Heart left ventricle (tissue), 16 donors: ENCODE results near the gene FGD4. TPM values are rescaled to one million over a fixed set of nuclear protein-coding genes. Genes with fewer than 3 reads are reported as not detected.

Source experiments
- ATAC-seq, 4 donors: fragments of 200-7000 bp; cut with Tn5 transposase; one replicate each; pipeline ENCODE4 v1.9.1; 2020 to 2022; ENCODE audit warnings: moderate library complexity in 4 of 4, mild to moderate bottlenecking in 3 of 4, moderate number of reproducible peaks in 1 of 4
- DNase-seq, 5 donors: peaks; one replicate each; pipeline ENCODE4 v3.0.0-alpha.2; 2020
- H3K27ac ChIP-seq, 12 donors: fragments of 200-600 bp; sonication (generic) in 4 of 12; one replicate each; pipeline versions ENCODE4 v1.5.0 to v1.8.0; 2016 to 2022; ENCODE audit warnings: mild to moderate bottlenecking in 2 of 12
- H3K27me3 ChIP-seq, 9 donors: fragments of 200-600 bp; sonication (generic) in 2 of 9; one replicate each; pipeline versions ENCODE4 v1.5.1 to v1.8.0; 2016 to 2022; ENCODE audit warnings: mild to moderate bottlenecking in 3 of 9
- H3K36me3 ChIP-seq, 9 donors: fragments of 200-600 bp; sonication (generic) in 2 of 9; one replicate each; pipeline versions ENCODE4 v1.5.0 to v1.8.0; 2018 to 2022; ENCODE audit warnings: mild to moderate bottlenecking in 2 of 9
- H3K4me1 ChIP-seq, 12 donors: fragments of 200-600 bp; sonication (generic) in 4 of 12; one replicate each; pipeline versions ENCODE4 v1.5.0 to v1.8.0; 2016 to 2022; ENCODE audit warnings: mild to moderate bottlenecking in 3 of 12
- H3K4me3 ChIP-seq, 12 donors: fragments of 200-600 bp; sonication (generic) in 4 of 12; one replicate each; pipeline versions ENCODE4 v1.5.0 to v1.8.0; 2017 to 2022; ENCODE audit warnings: mild to moderate bottlenecking in 9 of 12, moderate library complexity in 4 of 12
- H3K9me3 ChIP-seq, 12 donors: fragments of 200-600 bp; sonication (generic) in 4 of 12; one replicate each; pipeline versions ENCODE4 v1.5.0 to v1.8.0; 2016 to 2022; ENCODE audit warnings: mild to moderate bottlenecking in 1 of 12
- POLR2A ChIP-seq, 2 donors: fragments of 450-650 bp; IDR thresholded peaks; one replicate each; pipeline ENCODE4 v1.6.1; 2017; ENCODE audit warnings: antibody characterized with exemption in 2 of 2, mild to moderate bottlenecking in 2 of 2, moderate library complexity in 2 of 2
- WGBS, 4 donors: extraction: QIAGEN DNeasy Blood & Tissue Kit in 2 of 4; methylation state at CpG; one replicate each; pipeline versions ENCODE4 v1.1.5 to v1.1.7; 2013 to 2018; 5-methylcytosine and 5-hydroxymethylcytosine counted together
- intact Hi-C, 10 donors: fragments of 100-400 bp; cut with DNase I; formaldehyde crosslinking; loops; one replicate each; pipeline versions ENCODE4 v1.11.1 to v1.14.2; 2022
- polyA plus RNA-seq, 2 donors: library from polyadenylated mRNA; stranded (reverse); fragments of 200-250 nt; gene quantifications; one replicate each; pipeline ENCODE4 v1.2.3, GENCODE V29; 2013
- total RNA-seq, 9 donors: library from RNA; depleted of rRNA in 2 of 9; stranded (reverse); fragments of >200 nt in 2 of 9; fragmentation: NEBNext Ultra II Directional in 3 of 9; extraction: Animal tissue kit (Norgen Biotek cat#: 25700) in 3 of 9; gene quantifications; one replicate each; pipeline versions ENCODE4 v1.1.0 to v1.2.4, GENCODE V29; 2016 to 2023
- TF ChIP-seq, protein P1 (sequence below), 12 donors: fragments of 200-600 bp; sonication (generic) in 4 of 12; IDR thresholded peaks; one replicate each; pipeline versions ENCODE4 v1.5.0 to v1.8.0; 2018 to 2022; ENCODE audit warnings: antibody characterized with exemption in 12 of 12, mild to moderate bottlenecking in 5 of 12
- donor health status: ischemic (EF 13 %, LVEDD 7.1; RV severe dilation, severe dysfunction).
- donor health status: healthy with polysubstance abuse.
- donor health status: DM: no; HTN: yes; CAD: no.
- donor health status: DM: no; HTN: no; CAD: no.
- donor health status: ischemic (EF 25% LVEDD 6.9; RV normal size, moderate dysfunction).
- donor health status: ischemic (EF 25% LVEDD 5.7; RV mildly dilated, moderate dysfunction).
- donor health status: healthy.
- donor health status: DM: yes; HTN: yes; CAD: no.
- donor health status: ischemic (EF 35%, LVEDD 5.7; RV mildly dilated, moderate dysfunction).
- donor health status: nonischemic (EF 11% LVEDD 7.7; RV severe dilation, severe dysfunction).
- donor health status: DM: yes; HTN: yes; CAD: no.
- donor health status: PGD.
- donor health status: ischemic (EF 29% LVEDD 5.4; RV normal size, mild dysfunction).
- donor health status: nonischemic (EF 23%, LVEDD 6.1; RV moderate dilation, normal function).

Gene FGD4
- total and polyA plus RNA-seq, 11 donors = 4.5 to 36.8 (median 28.2) TPM

DNA sequence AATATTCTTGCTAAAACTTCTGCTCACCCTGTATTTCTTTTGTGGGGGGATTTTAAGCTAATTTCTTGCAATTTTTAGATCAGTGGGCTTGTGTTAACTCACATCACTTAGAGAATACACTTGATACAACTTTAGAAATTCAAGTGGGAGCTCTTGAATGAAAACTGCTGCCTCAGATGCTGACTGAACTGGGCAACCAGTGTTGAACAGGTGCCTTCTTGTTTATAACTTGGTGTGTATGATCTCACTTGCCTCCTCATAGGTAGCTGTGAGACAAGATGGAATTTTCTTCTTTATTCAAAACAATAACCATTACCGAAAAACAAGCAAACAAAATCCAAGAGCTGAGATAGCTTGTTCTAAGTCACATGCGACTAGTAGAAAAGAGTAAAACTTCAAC is 63.5 kb downstream of the FGD4 start:
- H3K4me3 ChIP-seq = no peak overlapping the region
- no peaks in the 10 kb centered on the region for H3K27me3 ChIP-seq
- no peak for DNase-seq
- no peak for TF ChIP-seq POLR2A (IDR thresholded peaks at IDR 0.05)
- TF ChIP-seq, protein P1, sequence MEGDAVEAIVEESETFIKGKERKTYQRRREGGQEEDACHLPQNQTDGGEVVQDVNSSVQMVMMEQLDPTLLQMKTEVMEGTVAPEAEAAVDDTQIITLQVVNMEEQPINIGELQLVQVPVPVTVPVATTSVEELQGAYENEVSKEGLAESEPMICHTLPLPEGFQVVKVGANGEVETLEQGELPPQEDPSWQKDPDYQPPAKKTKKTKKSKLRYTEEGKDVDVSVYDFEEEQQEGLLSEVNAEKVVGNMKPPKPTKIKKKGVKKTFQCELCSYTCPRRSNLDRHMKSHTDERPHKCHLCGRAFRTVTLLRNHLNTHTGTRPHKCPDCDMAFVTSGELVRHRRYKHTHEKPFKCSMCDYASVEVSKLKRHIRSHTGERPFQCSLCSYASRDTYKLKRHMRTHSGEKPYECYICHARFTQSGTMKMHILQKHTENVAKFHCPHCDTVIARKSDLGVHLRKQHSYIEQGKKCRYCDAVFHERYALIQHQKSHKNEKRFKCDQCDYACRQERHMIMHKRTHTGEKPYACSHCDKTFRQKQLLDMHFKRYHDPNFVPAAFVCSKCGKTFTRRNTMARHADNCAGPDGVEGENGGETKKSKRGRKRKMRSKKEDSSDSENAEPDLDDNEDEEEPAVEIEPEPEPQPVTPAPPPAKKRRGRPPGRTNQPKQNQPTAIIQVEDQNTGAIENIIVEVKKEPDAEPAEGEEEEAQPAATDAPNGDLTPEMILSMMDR (IDR thresholded peaks at IDR 0.05) = no peak
- whole genome bisulfite sequencing, 4 donors = 98 to 100% (median 98%) methylated on average over 2 of the region's 2 CpGs
- H3K36me3 ChIP-seq = no peaks in the 10 kb centered on the region
- H3K4me1 ChIP-seq = peaks cover 0 to 21% (median 5%) of the 10 kb centered on the region in 12 donors
- no peaks in the 10 kb centered on the region for H3K9me3 ChIP-seq
- ATAC-seq = no peak
- H3K27ac ChIP-seq = no peak overlapping the region
- intact Hi-C loops = loop anchor here in 2 of 10 donors (5.0 to 10.0 kb wide), 2 partner anchors 34 to 82 kb away; no protein-coding TSS in a partner anchor

- intact Hi-C loops = loop anchor here in 1 of 10 donors (10.0 kb wide), 1 partner anchor 79 kb away; no protein-coding TSS in a partner anchor
- Histone ChIP-seq H3K27me3 (no peaks in the 10 kb centered on the region), H3K4me3 (no peak overlapping the region), H3K9me3 (no peaks in the 10 kb centered on the region), H3K36me3 (no peaks in the 10 kb centered on the region), H3K4me1 (peaks cover 0 to 31% (median 12%) of the 10 kb centered on the region in 12 donors), H3K27ac (no peak overlapping the region)
- no peak for ATAC-seq
- 94 to 100% (median 99%) methylated on average over 1 of the region's 1 CpG for WGBS, 4 donors
- TF ChIP-seq POLR2A (IDR thresholded peaks at IDR 0.05) = no peak
- TF ChIP-seq, protein P1 (IDR thresholded peaks at IDR 0.05) = no peak
- DNase-seq = no peak
Measured at GRCh38 chr12:32466187-32466586, 66.8 kb downstream of the FGD4 start.

- Histone ChIP-seq H3K27ac (peak overlapping the region in 3 of 12 donors; percentile 63 to 73 (median 64)), H3K36me3 (no peaks in the 10 kb centered on the region), H3K27me3 (no peaks in the 10 kb centered on the region), H3K4me3 (no peak overlapping the region), H3K9me3 (no peaks in the 10 kb centered on the region), H3K4me1 (peaks cover 0 to 31% (median 12%) of the 10 kb centered on the region in 12 donors)
- no peak for TF ChIP-seq POLR2A (IDR thresholded peaks at IDR 0.05)
- TF ChIP-seq, protein P1 (IDR thresholded peaks at IDR 0.05) = no peak
- DNase-seq (no peak), ATAC-seq (no peak)
- intact Hi-C loops = loop anchor here in 1 of 10 donors (10.0 kb wide), 1 partner anchor 78 kb away; no protein-coding TSS in a partner anchor
- WGBS, 4 donors = 48 to 70% (median 64%) methylated on average over 2 of the region's 2 CpGs
Measured at GRCh38 chr12:32466986-32467711, 67.8 kb downstream of the FGD4 start.
